ENCODE data around the gene TXNL4A.

DNA sequence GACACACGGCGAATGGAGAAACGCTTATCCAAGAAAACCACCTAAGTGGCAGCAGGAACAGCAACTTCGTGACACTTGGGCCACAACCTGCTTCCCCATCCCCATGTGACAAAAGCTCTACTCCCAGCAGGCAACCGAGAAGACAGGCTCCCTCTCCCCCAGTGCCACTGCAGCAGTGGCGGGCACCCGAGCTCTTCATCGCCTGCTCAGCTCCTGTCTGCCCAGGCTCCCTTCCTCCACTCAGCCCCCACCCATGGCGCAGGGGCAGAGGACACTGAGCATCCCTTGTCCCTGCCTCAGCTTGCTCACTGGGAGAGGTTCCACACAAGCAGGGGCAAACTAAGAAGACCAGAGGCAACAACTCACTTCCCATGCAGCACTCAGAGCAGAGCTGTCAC lies 59.8 kb downstream of the TXNL4A start:
- TF ChIP-seq, protein P1, sequence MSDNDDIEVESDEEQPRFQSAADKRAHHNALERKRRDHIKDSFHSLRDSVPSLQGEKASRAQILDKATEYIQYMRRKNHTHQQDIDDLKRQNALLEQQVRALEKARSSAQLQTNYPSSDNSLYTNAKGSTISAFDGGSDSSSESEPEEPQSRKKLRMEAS (IDR thresholded peaks at IDR 0.05): no peak
- TF ChIP-seq CEBPB (IDR thresholded peaks at IDR 0.05; ENCODE audit: low read depth): no peak
